Astrocyte of the cerebellum (primary cell): ENCODE data around the gene PAFAH1B1.

Source experiments
- DNase-seq: peaks from one replicate; pipeline ENCODE4 v3.0.0-alpha.2; 2011; ENCODE audit warnings: low read depth
- H3K4me3 ChIP-seq: 2 replicates; pipeline ENCODE4 v1.5.1; 2011; ENCODE audit warnings: mild to moderate bottlenecking, low read depth, low read length, moderate library complexity
- CTCF ChIP-seq: IDR thresholded peaks from 2 replicates; pipeline ENCODE4 v1.5.1; 2012; ENCODE audit warnings: low read length, low read depth, moderate library complexity, mild to moderate bottlenecking; ENCODE audit errors: missing control alignments
- in situ Hi-C: cut with HindIII; loops from 2 replicates; pipeline ENCODE4 v1.10.0; 2017; ENCODE audit warnings: low sequenced_read_pairs

PAFAH1B1 gene

GRCh38 chr17:2700491-2701141, 107.2 kb downstream of the PAFAH1B1 start:
- DNase-seq, result no peak
- in situ Hi-C loops, result no loop called here
- H3K4me3 ChIP-seq, result no peak overlapping the region
- no peak for TF ChIP-seq CTCF

GRCh38 chr17:2701161-2701995, 107.9 kb downstream of the PAFAH1B1 start:
- in situ Hi-C loops, result no loop called here
- H3K4me3 ChIP-seq, result no peak overlapping the region
- DNase-seq, result no peak
- no peak for TF ChIP-seq CTCF

- H3K4me3 ChIP-seq, result no peak overlapping the region
- TF ChIP-seq CTCF, result no peak
- no peak for DNase-seq
- in situ Hi-C loops, result no loop called here
Measured at GRCh38 chr17:2701996-2702741, 108.7 kb downstream of the PAFAH1B1 start.

- H3K4me3 ChIP-seq, result no peak overlapping the region
- no peak for TF ChIP-seq CTCF
- DNase-seq, result no peak
- in situ Hi-C loops, result no loop called here
Measured at GRCh38 chr17:2703181-2703580, 109.7 kb downstream of the PAFAH1B1 start.

- DNase-seq, result no peak
- H3K4me3 ChIP-seq, result no peak overlapping the region
- no peak for TF ChIP-seq CTCF
- in situ Hi-C loops, result no loop called here
Measured at GRCh38 chr17:2703606-2704005, 110.2 kb downstream of the PAFAH1B1 start.

GRCh38 chr17:2704031-2704889, 110.8 kb downstream of the PAFAH1B1 start:
- TF ChIP-seq CTCF, result no peak
- DNase-seq, result no peak
- H3K4me3 ChIP-seq, result no peak overlapping the region
- in situ Hi-C loops, result no loop called here
